GM20431 (cell line): ENCODE data around the gene CLBA1.
"Not testable (repeated sequence)": the region's sequence is repeated elsewhere in the genome, so short reads cannot be mapped to it uniquely, and the experiment has no call there.

Experiments
- in situ Hi-C: fragments of 300-500 bp; cut with MseI, MboI; formaldehyde crosslinking; loops from one replicate; pipeline ENCODE4 v1.15.0; 2020; ENCODE audit warnings: low sequenced_read_pairs; ENCODE audit not compliant: unreplicated experiment

The CLBA1 gene

GRCh38 chr14:105033412-105033900, 47.9 kb downstream of the CLBA1 start:
- in situ Hi-C loops = not testable (repeated sequence)

- in situ Hi-C loops = no loop called here
These were observed 48.9 kb downstream of the CLBA1 start for GRCh38 chr14:105034315-105035039.

- in situ Hi-C loops = not testable (repeated sequence)
These were observed 50.0 kb downstream of the CLBA1 start for GRCh38 chr14:105035616-105036015.

- in situ Hi-C loops = loop anchor here (10.0 kb wide), 1 partner anchor 65 kb away; the partner anchor contains the start of gene AHNAK2
These were observed 54.0 kb downstream of the CLBA1 start for GRCh38 chr14:105039458-105040205.

- in situ Hi-C loops = loop anchor here (10.0 kb wide), 1 partner anchor 67 kb away; the partner anchor contains the start of gene AHNAK2
These were observed 56.5 kb downstream of the CLBA1 start for GRCh38 chr14:105041841-105042765.

- in situ Hi-C loops = loop anchor here (10.0 kb wide), 1 partner anchor 68 kb away; the partner anchor contains the start of gene AHNAK2
These were observed 57.2 kb downstream of the CLBA1 start for GRCh38 chr14:105042813-105043212.

GRCh38 chr14:105043641-105044040, 58.1 kb downstream of the CLBA1 start:
- in situ Hi-C loops = loop anchor here (10.0 kb wide), 1 partner anchor 69 kb away; the partner anchor contains the start of gene AHNAK2
